Measurements from ENCODE around the gene MIAT.
"Not testable (repeated sequence)": the region's sequence is repeated elsewhere in the genome, so short reads cannot be mapped to it uniquely, and the experiment has no call there.

DNA sequence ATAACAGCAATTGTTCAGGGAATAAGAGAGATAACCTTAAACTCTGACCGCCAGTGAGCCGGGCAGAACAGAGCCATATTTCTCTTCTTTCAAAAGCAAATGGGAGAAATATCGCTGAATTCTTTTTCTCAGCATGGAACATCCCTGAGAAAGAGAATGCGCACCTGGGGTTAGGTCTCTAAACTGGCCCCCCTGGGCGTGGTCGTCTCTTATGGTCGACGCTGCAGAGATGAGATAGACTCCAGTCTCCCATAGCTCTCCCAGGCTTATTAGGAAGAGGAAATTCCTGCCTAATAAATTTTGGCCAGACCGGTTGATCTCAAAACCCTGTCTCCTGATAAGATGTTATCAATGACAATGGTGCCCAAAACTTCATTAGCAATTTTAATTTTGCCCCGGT is 43.6 kb upstream of the MIAT start:
- not testable (repeated sequence) for TF ChIP-seq TAF1 (IDR thresholded peaks at IDR 0.05; ENCODE audit: borderline replicate concordance, low read depth, low read length); POLR2AphosphoS5 (IDR thresholded peaks at IDR 0.05; ENCODE audit: low read depth, low read length); POLR2A (IDR thresholded peaks at IDR 0.05; ENCODE audit: low read depth, low read length)

Measured in GM12892 (cell line).